Measurements from ENCODE around the gene PITPNC1.
"Not testable (repeated sequence)": the region's sequence is repeated elsewhere in the genome, so short reads cannot be mapped to it uniquely, and the experiment has no call there.

GRCh38 chr17:67630836-67631235 is 253.8 kb downstream of the PITPNC1 start:
- TF ChIP-seq SIN3A (IDR thresholded peaks at IDR 0.05; ENCODE audit: borderline replicate concordance, insufficient read depth, low read depth, low read length); CTCF (IDR thresholded peaks at IDR 0.05); POLR2AphosphoS5 (IDR thresholded peaks at IDR 0.05; ENCODE audit: low read depth, low read length); TCF7L2 (IDR thresholded peaks at IDR 0.05; ENCODE audit: low read depth, low read length); REST (IDR thresholded peaks at IDR 0.05; ENCODE audit: insufficient read depth in 1 of 2, low read depth in 2 of 2, low read length in 1 of 2): not testable (repeated sequence)

Data from Panc1 (cell line).